ENCODE data around the gene XXYLT1.

GRCh38 chr3:195034101-195034500, 236.9 kb downstream of the XXYLT1 start:
- TF ChIP-seq, protein P1, sequence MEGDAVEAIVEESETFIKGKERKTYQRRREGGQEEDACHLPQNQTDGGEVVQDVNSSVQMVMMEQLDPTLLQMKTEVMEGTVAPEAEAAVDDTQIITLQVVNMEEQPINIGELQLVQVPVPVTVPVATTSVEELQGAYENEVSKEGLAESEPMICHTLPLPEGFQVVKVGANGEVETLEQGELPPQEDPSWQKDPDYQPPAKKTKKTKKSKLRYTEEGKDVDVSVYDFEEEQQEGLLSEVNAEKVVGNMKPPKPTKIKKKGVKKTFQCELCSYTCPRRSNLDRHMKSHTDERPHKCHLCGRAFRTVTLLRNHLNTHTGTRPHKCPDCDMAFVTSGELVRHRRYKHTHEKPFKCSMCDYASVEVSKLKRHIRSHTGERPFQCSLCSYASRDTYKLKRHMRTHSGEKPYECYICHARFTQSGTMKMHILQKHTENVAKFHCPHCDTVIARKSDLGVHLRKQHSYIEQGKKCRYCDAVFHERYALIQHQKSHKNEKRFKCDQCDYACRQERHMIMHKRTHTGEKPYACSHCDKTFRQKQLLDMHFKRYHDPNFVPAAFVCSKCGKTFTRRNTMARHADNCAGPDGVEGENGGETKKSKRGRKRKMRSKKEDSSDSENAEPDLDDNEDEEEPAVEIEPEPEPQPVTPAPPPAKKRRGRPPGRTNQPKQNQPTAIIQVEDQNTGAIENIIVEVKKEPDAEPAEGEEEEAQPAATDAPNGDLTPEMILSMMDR (tag by site-specific recombination; IDR thresholded peaks at IDR 0.05) = no peak
- TF ChIP-seq ZBTB26 (tag by site-specific recombination; optimal IDR thresholded peaks at IDR 0.05) = no peak
- no peak for TF ChIP-seq ZFHX2 (tag by site-specific recombination; conservative IDR thresholded peaks at IDR 0.05)
- TF ChIP-seq, protein P2, sequence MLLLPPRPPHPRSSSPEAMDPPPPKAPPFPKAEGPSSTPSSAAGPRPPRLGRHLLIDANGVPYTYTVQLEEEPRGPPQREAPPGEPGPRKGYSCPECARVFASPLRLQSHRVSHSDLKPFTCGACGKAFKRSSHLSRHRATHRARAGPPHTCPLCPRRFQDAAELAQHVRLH (tag by site-specific recombination; IDR thresholded peaks at IDR 0.05) = no peak
- TF ChIP-seq ZNF670 (tag by site-specific recombination; IDR thresholded peaks at IDR 0.05; ENCODE audit: low read depth) = no peak
- TF ChIP-seq ZNF140 (tag by site-specific recombination; IDR thresholded peaks at IDR 0.05) = no peak
- no peak for TF ChIP-seq YY2 (tag by site-specific recombination; IDR thresholded peaks at IDR 0.05)
- TF ChIP-seq ZNF23 (tag by site-specific recombination; IDR thresholded peaks at IDR 0.05; ENCODE audit: borderline replicate concordance) = no peak

Data from HEK293 (cell line).